SIG-M5 (cell line): ENCODE measurements around the gene ABHD12.

Experiments used
- DNase-seq: peaks from one replicate; lab custom pipeline; 2025; lab: John Stamatoyannopoulos, UW

The ABHD12 gene

DNA sequence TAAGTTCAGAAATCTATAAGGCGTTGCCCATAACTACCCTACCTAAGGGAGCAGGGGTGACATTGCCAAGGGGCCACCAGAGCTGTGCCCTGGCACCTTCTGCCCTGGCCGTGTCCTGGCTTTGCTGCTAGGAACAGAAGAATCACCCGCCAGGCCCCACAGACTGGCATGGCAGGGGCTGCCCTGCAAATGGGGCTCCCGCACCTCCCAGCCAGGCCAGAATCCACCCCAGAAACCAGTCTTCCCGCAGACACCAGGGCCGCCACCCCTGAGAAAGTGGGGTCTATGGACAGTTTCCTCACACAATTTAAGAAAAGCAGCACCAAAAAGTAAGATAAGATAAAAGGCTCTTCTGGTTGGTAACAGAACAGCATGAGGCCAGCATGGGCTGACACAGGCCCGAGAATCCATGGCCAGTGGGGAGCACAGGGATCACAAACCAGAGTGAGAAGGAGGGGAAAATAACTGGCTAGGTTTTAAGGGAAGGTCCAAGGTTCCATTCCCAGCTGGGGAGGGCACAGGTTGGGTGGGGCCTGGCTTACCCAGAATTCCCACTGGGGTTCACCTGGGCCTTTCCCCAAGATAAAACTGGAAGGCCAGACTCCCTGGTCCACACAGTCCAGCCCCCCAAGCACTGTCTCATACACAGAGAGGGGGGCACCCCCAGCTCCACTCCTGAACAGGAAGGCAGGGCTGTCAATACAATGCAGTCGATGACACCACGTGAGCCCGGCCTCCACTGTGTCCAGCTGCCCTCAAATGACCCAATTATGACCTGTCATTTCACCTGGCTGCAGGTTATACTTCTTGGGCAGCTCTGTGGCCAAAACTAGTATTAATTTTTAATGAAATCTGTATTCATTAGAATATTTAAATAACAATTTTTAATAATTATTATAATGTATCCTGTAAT, 83.4 kb downstream of the ABHD12 start:
- no peak for DNase-seq

DNA sequence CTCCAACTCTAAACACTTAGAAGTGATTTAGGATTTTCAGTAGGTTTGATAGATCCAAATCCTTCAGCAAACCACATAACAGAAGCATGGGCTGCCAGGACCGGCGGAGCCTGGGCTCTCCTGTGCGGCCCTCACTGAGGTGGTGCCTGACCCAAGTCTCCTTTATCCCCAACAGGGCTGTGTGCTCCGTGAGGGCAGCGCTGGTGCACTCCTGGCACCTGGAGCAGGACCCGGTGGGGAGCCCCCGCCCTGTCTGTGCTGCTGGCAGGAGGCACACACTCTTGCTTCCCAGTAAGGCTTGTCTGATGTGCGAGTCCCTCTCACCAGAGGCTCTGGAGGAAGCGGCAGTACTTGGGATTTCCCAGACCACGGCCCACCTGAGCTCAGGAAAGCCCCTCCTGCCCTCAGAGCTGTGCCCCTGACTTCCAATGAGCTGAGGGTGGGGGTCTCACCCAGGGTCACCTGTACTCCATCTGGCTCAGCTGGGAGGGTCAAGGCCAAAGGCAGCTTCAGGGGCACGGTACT, 86.5 kb downstream of the ABHD12 start:
- no peak for DNase-seq

DNA sequence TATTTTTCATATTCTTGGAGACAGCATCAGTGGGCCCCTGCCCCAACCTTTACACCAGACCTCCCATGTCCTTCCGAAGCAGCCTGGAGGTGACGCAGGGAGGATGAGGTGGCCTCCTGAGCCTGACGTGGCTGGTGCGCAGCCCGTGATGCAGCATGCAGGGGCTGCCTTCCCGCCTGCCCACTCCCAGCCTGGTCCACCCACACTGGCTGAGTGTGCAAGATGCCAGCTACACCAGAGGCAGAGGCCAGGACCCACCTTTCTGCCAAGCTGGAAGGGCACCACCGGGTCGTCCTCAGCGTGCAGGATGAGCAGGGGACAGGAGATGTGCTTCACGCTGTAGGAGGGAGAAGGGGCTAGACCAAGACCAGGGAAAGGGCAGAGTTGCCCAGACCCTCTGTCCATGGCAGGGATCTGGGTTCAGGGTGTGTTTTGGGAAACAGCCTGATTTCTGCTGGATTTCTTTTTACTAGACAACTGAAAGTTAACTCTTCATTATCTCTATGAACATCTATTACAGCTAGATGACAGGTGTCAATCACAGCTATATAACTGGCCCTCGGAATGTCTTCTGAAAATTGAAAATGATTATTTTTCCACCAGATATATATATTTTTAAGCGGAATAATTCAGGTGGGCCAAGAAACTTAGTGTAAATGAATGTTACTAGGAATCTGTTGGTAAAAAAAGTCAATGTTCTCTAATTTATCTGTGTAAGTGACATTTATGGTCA, 87.2 kb downstream of the ABHD12 start:
- DNase-seq: no peak

DNA sequence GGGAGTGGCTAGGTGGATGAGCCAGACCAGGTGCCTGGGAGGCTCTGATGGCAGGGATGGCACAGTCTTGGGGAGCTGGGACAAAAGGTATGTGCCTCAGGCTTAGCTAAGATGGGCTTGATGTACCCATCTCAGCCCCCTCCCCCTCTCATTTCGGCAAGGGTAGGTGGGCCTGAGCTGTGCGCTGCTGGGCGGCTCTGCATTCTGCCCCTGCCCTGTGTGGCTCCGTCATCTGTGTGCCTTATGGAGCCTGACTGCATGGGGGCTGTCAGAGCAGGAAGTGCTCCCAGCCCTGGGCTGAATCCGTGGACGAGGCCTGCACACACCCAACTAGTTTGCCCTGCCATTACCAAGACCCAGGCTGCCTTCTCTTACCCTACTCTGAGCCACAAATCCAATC, 88.0 kb downstream of the ABHD12 start:
- no peak for DNase-seq

DNA sequence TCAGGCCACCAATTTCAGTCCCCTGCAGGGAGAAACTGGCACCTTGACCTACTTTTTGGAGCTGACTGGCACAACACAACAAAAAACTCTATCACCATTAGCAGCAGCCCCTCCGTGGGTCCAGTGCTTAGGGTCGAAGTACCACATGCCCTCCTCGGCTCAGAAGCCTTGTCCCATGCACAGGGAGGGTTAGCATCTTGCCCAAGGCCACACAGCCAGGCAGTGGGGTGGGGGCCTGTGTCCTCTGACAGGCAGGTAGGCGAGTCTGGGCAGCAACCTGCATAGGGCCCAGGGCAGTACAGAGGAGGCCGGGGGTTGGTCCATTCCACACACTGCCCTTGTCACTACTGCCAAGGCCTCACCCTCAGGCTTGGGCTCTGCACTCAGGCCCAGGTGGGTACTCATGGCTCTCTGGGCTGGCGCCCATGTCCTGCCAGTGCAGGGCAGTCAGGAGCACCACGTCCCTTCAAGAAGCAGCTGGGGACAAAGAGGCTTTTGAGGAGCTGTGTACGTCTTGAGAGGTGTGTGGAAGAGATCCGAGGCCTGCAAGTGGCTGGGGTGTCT, 89.2 kb downstream of the ABHD12 start:
- DNase-seq: no peak

DNA sequence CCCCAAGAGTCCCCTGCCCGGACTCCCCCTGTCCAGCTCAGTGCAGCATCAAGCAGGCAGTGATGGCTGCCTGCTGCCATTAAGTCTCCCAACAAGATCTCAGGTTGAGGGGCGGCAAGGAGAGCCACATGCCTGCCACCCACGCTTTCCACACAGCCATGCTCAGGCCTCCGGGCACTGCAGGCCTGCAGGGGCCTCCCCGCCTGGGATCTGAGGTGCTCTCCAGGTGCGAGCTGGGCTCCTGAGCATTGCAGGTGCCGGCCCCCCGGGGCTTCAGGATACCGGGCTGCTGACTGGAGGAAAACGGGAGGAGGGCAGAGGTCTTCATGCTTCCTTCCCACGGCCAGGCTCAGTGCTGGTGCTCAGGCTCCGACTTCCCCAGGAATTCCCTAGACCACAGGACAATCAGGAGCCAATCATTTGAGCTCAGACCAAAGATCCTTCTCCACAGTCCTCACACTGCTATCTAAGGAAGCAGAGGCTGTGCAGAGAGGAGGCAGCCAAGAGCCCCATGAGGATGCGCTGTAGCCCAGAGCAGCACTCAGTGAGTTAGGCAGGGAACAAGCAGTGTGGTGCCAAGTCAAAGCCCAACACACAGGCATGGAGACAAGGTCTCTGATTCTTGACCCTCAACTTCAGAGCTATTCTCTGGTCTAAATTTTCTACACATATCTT, 90.0 kb downstream of the ABHD12 start:
- DNase-seq: no peak

DNA sequence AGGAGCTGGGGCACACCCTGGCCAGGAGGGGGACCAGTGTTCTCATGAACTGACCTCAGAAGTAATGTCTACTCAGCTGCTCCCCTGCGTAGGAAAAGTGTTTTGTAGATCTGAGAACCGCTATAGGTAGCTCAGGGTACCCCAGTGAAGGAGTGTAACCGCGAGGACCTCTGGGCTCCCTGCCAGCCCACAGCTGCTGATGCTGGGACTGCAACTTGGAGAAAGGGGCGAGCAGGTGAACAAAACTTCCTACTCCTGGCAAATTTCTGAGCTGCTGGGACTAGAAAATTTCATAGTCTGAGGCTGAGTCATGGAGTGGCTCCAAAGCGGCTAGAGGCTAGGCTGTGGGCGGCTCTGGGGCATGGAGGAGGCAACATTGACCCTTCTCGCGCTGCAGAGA, 90.8 kb downstream of the ABHD12 start:
- DNase-seq: no peak

DNA sequence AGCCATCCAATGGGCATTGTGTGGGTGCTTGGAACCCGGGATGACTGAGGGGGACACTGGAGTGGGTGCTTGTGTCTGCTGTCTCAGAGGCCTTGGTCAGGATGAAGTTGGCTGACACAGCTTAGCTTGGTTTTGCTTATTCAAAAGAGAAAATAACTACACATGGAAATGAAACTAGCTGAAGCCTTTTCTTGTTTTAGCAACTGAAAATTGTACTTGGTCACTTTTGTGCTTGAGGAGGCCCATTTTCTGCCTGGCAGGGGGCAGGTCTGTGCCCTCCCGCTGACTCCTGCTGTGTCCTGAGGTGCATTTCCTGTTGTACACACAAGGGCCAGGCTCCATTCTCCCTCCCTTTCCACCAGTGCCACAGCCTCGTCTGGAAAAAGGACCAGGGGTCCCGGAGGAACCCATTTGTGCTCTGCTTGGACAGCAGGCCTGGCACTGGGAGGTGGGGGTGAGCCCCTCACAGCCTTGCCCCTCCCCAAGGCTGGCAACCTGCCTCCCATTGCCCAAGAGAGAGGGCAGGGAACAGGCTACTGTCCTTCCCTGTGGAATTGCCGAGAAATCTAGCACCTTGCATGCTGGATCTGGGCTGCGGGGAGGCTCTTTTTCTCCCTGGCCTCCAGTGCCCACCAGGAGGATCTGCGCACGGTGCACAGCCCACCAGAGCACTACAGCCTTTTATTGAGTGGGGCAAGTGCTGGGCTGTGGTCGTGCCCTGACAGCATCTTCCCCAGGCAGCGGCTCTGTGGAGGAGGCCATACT, 93.3 kb downstream of the ABHD12 start:
- DNase-seq: no peak

DNA sequence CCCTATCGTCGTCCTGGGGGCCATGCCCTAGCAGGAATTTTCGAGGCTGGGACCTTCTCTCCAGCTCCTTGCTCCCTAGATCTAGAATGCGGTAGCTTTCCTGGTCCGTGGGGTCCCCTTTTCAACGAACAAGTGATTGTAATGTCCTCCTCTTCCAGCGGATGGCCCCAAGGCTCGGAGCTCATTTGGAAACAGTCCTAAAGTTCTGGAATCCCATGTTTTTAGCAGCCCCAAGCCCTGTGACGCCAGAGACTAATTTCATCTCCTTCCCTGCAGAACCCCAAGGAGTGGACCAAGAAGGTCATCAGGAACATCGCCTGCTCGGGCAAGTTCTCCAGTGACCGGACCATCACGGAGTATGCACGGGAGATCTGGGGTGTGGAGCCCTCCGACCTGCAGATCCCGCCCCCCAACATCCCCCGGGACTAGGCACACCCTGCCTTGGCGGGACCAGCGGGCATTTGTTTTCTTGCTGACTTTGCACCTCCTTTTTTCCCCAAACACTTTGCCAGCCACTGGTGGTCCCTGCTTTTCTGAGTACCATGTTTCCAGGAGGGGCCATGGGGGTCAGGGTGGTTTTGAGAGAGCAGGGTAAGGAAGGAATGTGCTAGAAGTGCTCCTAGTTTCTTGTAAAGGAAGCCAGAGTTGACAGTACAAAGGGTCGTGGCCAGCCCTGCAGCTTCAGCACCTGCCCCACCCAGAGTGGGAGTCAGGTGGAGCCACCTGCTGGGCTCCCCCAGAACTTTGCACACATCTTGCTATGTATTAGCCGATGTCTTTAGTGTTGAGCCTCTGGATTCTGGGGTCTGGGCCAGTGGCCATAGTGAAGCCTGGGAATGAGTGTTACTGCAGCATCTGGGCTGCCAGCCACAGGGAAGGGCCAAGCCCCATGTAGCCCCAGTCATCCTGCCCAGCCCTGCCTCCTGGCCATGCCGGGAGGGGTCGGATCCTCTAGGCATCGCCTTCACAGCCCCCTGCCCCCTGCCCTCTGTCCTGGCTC, 94.2 kb downstream of the ABHD12 start:
- no peak for DNase-seq

DNA sequence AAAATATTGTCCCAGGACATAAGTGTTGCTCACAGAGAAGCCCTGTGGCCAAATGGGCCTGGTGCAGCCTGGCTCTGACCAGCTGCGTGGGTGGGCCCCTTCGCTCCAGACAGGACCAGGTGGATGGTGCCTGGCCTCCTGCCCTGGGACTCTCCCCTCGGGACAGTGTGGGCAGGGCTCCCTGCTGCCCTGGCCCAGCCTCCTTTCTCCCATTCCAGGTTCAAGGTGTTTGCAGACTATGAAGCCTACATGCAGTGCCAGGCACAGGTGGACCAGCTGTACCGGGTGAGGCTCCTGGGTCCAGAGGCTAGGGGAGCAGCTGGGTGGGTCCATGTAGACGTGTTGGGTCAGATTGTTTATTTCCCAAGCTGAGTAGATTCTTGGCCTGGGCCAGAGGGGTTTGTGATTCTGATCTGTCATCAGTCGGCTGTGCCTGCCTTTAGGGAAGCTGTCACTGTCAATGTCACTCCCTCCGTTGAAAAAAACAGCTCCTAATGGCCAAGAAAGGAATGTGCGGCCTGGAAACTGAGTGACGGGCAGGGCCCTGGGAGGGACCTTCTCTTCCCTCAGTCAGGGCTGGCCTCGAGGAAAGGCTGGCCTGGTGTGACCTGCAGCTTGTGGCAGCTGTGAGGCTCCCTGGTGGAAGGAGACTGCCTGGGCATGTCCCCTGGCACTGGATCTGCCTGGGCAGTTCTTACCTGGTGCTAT, 95.1 kb downstream of the ABHD12 start:
- DNase-seq: no peak

DNA sequence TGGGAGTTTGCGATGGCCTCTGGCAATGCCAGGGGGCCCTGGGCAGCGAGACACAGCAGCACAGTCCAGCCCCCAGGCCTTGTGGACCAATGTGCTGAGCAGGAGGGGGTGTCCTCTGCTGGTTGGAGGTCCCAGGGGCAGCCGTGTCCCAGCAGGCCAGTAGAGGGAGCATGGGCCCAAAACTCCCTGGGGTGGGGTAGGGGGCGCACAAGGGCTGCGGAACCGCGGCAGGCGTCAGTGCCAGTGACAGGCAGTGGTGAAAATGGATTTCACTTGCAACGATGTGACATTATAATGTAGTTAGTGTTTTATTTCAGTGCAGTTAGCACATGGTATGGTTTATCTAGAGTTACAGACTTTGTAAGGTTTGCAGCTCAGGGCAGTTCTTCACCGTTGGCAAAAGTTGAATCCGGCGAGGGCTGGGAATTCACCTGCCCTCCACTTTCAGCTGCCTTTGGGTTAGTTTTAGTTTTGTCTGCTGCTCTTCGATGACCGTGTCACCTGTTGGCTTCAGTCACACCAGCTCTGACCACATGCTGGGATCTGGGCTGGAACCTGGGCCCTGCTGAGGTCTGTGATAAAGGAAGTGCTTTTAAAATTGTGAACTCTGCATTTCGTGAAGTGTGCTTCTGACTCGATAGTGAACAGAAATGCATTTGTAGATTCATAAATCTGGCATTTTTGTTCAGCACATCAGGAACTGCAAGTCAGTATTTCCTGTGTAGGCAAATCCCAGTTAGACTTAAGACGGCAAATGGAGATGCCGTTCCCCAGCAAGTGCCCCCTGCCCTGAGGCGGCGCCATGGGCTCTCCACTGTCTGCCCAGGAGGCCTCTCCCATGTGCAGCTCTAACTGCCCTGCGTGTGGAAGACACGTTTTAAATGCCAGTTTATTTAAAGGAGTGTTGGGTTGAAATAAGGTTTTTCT, 95.9 kb downstream of the ABHD12 start:
- no peak for DNase-seq

DNA sequence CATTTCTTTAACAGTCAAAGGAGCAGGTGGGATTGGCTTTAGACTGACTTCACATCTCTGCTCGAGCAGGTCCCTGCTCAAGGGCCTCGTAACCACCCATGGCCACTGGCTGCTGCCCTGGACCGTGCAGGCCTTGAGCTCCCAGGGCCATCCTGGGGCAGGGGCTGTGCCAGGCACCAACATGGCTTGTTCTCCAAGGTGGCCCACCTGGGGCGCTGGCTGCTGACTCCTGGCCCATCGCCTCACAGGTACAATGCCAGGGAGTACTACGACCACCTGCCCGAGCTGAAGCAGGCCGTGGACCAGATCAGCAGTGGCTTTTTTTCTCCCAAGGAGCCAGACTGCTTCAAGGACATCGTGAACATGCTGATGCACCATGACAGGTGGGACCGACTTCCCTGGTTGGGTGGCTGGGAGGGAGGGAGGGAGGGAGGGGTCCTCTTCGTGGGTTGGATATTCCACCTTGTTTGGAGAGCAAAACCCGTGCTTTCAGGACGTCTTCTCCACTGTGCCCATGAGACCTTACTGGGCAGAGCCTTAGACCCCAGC, 96.7 kb downstream of the ABHD12 start:
- no peak for DNase-seq

DNA sequence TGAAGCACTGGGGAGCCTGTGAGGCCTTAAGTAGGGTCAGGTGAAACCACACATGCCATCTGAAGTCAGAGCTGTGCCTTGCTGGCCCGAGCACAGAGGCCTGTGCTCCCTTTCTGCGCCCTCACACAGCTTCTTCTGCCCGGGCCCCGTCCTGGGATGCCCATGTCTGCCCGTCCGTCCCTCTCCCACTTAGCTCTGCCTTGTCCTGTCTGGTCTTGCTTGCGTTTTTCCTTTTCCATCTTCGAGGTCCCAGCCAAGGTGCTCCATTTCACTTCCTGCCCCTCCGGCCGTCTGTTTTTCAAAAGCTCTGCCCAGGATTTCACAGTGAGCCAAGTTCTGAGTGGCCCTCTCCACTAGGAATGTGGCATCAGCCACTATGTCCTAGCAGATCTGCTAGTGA, 97.1 kb downstream of the ABHD12 start:
- DNase-seq: no peak

DNA sequence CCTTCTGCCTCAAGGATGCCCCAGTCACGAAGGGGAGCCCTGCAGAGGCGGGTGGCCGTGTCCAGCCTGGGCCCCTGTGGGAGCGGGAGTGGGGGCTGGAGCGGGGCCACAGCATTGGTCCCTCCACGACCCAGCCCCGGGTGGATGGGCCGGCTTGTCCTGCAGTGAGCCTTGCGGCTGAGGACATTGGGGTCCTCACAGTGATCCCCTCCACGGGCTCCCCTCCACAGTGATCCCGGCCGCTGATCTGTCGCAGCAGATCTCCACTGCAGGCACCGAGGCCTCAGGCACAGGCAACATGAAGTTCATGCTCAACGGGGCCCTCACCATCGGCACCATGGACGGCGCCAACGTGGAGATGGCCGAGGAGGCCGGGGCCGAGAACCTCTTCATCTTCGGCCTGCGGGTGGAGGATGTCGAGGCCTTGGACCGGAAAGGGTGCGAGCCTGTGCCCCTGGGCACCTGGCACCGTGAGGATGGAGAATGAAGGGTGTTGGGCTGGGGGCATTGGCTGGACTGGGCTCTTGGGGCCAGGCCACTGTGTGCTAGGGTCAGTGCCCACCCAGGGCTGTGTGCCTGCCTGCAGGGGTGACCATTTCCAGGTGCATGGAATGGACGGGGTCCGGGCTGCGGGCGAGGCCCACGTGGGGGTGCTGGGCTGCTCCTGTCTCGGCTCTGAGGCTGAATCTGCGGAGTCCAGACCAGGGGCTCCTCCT, 98.3 kb downstream of the ABHD12 start:
- DNase-seq: no peak

DNA sequence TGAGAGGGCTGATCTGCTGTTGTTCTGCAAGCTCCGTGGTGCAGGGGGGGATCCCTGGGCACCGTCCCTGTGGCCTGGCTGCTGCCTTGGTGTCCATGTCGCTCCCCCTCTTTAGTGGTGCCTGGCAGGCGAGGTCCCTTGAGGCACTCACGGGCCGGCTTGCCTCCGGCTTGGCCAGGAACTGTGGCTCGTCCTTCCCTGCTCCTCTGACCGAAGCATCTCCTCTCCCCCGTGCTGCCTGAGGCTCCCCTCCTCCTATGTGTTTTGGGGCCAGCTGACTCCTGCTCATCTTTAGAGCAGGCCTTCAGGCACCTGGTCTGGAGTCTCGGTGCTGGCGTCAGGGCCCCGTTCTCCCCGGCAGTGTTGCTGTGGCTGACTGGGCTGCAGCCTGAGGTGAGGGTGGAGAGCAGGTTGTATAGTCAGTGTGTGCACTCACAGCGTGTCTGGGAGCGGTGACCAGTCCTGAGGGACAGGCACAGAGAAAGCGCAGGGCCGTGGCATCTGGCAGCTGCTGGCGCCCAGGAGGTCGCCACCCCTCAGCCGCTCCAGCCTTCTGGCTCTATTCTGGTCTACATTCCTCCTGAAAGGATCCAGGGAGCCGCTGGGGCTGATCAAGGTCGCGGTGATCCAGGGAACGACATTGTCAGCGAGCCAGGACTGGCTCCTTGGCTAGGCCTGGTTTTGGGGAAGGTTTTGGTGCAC, 99.1 kb downstream of the ABHD12 start:
- no peak for DNase-seq

DNA sequence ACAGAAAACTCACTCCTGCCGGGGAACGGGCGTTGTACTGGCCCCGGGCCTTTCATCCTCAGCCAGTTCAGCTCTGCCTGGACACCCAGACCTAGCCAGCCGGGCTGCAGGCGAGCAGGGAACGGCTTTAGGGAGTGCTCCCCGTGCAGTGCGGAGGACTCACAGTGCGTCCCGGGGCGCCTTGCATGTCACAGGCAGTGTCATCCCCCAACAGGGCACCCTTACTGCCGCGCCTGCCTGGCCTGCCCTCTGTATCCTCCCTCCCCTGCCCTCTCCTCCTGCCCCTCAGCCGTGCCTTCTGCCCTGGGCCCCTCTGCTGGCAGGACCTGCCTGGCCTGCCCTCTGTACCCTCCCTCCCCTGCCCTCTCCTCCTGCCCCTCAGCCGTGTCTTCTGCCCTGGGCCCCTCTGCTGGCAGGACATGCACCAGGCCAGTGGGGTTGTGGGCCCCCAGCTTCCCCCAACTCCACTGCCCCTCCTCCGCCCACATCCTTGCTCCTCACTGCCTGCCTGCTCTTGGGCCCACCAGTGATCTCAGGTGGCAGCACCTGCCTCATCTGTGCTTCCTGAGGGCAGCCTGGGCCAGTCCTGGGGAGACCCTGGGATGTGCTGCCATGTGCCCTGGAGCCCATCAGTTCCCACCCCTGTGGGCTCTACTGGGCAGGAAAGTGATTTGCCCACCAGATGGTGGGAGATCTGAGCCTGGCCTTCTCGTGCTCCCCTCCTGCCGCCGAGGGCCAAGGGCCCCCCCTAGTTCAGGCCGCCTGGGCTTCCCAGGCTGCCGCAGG, 99.8 kb downstream of the ABHD12 start:
- no peak for DNase-seq
